Stimulated activated CD4-positive, alpha-beta T cell treated with anti-CD3 and anti-CD28 coated beads, Interleukin-12 subunit alpha, Interleukin-12 subunit beta, amount 100 ng/mL, for 4 hours (primary cell): Measurements from ENCODE around the gene GET4.
"Not testable (repeated sequence)": the region's sequence is repeated elsewhere in the genome, so short reads cannot be mapped to it uniquely, and the experiment has no call there.

ENCODE experiments used
- DNase-seq: peaks from one replicate; pipeline ENCODE4 v3.0.0-alpha.2; 2020

GET4 gene

GRCh38 chr7:845731-846130 lies 30.6 kb upstream of the GET4 start:
- no peak for DNase-seq

GRCh38 chr7:846958-847650 lies 29.2 kb upstream of the GET4 start:
- not testable (repeated sequence) for DNase-seq

GRCh38 chr7:847728-848127 lies 28.6 kb upstream of the GET4 start:
- not testable (repeated sequence) for DNase-seq

DNA sequence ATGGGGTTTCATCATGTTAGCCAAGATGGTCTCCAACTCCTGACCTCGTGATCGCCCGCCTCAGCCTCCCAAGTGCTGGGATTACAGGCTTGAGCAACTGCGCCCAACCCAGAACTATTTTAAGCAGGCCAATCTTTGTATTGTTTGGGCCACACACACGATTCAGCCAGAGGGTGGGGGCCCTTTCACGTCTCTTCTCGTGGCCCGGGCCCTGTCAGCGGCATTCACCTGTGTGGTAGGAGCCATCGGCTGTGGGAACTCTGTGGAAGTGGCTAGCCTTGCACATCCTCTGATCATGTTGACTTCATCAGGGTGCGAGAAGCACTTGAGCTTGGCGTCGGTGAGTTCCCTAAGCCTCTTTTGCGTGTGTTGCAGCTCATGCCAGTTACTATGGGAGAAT lies 27.2 kb upstream of the GET4 start:
- no peak for DNase-seq

DNA sequence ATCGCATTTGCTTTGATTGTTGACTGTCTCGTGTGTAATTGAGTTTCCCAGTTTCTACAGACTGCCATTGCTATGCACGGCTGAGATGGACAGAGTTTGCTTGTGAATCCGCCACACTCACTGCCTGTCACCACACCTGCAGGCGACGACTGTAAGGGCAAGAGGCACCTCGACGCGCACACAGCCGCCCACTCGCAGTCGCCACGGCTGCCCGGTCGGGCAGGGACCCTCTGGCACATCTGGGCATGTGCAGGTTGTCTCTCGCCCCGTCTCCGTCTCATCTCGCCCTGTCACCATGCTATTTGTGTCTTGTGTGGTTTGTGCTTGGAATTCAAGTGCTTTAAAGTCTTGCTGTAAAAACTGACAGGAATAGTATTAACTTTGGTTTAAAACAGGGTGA lies 26.6 kb upstream of the GET4 start:
- no peak for DNase-seq

GRCh38 chr7:851204-851603 lies 25.1 kb upstream of the GET4 start:
- no peak for DNase-seq

DNA sequence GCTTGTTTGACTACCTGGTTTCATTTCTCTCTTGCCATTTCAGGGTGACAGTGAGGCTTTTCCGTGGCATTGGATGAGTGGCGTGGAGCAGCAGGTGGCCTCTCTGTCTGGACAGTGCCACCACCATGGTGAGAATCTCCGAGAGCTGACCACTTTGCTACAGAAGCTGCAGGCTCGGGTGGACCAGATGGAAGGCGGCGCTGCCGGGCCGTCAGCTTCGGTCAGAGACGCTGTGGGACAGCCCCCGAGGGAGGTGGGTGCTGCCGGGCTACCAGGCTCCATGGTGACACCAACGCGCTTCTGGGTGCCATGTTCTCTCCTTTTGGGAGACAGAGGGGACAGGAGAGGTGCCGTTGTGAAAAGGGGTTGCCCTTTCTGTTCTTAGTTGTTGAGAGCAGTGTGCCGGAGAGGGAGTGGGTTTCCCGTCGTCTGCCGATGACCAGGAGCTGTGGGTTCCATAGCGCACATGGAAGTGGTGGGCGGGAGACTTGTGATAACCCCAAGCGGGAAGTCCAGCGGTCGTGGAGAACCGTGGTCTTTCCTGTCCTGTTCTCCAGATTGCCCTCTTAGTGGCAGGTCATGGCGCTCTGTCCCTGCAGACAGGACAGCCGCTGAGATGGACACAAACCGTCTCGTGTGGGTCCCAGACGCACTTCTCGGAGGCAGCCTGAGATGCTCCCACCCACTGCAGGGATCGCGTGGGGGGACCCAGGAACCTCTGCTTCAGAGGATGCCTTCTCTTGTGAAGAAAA lies 22.8 kb upstream of the GET4 start:
- DNase-seq: no peak

- DNase-seq: no peak
Measured at GRCh38 chr7:854118-854775, 22.1 kb upstream of the GET4 start.

DNA sequence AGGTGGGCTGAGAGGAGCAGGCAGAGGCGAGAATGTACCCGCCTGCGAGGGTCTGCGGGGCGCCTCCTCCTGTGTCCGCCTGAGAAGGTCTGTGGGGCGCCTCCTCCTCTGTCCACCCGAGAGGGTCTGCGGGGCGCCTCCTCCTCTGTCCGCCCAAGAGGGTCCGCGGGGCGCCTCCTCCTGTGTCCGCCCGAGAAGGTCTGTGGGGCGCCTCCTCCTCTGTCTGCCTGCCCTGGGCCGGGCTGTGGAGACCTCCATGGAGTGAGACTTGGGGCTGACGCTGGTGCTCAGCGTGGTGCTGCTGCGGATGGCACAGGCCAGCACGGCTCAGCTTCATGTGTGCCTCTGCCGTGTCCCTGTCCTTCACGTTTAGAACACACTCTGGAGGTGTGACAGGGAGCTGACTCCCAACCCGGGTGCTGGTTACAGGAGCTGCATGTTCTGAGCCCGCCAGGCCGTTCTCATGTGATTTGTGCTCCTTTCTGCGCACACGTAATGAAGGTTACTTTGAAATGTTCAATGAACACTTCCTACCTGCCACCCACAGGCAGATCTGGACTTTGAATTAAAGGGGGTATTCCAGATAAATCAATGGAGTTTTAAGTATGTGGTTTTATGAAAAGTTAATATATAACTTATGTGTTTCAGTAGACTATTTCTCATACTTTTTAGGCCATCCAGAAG lies 20.5 kb upstream of the GET4 start:
- no peak for DNase-seq

- no peak for DNase-seq
Measured at GRCh38 chr7:856444-857095, 19.8 kb upstream of the GET4 start.

- no peak for DNase-seq
Measured at GRCh38 chr7:857661-858060, 18.7 kb upstream of the GET4 start.

GRCh38 chr7:859359-860030 lies 16.9 kb upstream of the GET4 start:
- DNase-seq: no peak

DNA sequence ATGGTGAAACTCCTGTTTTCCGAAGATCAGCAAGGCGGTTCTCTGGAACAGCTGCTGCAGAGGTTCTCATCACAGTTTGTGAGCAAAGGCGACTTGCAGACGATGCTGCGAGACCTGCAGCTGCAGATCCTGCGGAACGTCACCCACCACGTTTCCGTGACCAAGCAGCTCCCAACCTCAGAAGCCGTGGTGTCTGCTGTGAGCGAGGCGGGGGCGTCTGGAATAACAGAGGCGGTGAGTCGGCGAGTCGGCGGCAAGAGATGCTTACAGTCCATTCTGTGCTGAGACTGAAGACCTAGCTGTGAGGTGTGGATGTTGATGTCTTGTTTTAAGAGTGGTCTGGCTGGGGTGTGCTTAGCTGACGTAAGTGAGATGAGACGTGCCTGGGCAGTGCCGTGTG lies 16.2 kb upstream of the GET4 start:
- DNase-seq: no peak

- DNase-seq: no peak
Measured at GRCh38 chr7:861222-861621, 15.1 kb upstream of the GET4 start.

GRCh38 chr7:862157-862556 lies 14.2 kb upstream of the GET4 start:
- no peak for DNase-seq

- no peak for DNase-seq
Measured at GRCh38 chr7:863106-863505, 13.2 kb upstream of the GET4 start.

- DNase-seq: no peak
Measured at GRCh38 chr7:865921-866320, 10.4 kb upstream of the GET4 start.

DNA sequence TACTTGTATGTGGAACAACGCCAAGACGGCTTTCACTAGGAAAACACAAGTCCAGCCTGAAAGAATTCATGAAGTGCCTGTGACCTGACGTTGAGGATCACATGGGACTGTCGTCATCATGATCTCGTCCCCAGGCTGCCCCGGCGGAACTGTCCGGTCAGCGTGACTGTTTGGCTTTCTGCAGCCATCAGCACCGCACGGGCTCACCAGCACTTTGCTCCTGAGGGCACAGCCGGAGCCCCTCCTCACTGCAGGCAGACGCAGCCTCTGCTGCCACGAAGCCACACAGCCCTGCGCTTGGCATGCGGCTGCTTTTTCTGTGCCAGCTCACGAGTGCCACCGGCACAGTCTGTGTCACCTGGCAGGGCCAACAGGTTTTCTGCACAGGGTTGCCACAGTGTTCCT lies 9.4 kb upstream of the GET4 start:
- no peak for DNase-seq

GRCh38 chr7:867406-868188 lies 8.8 kb upstream of the GET4 start:
- no peak for DNase-seq

DNA sequence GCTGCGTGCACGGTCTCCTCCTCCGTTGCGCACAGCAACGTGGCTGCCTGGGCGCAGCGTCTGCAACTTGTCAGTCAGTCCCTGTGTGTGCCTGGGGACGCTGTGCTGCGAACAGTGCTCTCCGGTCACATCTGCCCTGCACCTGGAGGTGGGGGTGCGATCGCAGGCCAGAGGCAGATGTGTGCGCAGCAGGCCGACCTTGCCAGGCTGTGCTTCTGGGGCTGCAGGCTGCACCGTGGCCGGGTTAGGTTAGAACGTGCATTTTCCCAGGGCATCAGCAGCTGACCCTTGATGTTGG lies 8.2 kb upstream of the GET4 start:
- DNase-seq: no peak

DNA sequence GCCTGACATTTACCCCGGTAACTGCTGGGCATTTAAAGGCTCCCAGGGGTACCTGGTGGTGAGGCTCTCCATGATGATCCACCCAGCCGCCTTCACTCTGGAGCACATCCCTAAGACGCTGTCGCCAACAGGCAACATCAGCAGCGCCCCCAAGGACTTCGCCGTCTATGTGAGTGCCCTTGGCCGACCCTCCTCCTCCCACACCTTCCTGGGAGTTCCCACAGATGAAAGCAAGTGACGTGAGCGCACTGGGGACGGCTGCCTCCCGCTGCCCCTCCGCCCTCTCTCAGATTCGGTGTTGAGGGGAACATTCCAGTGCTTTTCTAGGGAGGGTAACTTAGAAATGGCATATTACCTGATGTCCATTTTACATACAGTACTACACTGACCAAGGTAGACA lies 7.0 kb upstream of the GET4 start:
- no peak for DNase-seq
